ENCODE measurements around the gene PPM1H.

PPM1H gene

GRCh38 chr12:62868820-62869219, 66.1 kb downstream of the PPM1H start:
- no peak for DNase-seq

- no peak for DNase-seq
Observed at GRCh38 chr12:62866451-62867082, 68.4 kb downstream of the PPM1H start.

- no peak for DNase-seq
Observed at GRCh38 chr12:62865937-62866336, 69.0 kb downstream of the PPM1H start.

- no peak for DNase-seq
Observed at GRCh38 chr12:62865065-62865464, 69.9 kb downstream of the PPM1H start.

- DNase-seq, result no peak
Observed at GRCh38 chr12:62862259-62862881, 72.6 kb downstream of the PPM1H start.

- no peak for DNase-seq
Observed at GRCh38 chr12:62861586-62861985, 73.4 kb downstream of the PPM1H start.

- DNase-seq, result no peak
Observed at GRCh38 chr12:62860501-62861411, 74.2 kb downstream of the PPM1H start.

GRCh38 chr12:62860020-62860419, 74.9 kb downstream of the PPM1H start:
- no peak for DNase-seq

- peak in 1 of 2 experiments; percentile 45 for DNase-seq
Observed at GRCh38 chr12:62859321-62859737, 75.6 kb downstream of the PPM1H start.

GRCh38 chr12:62856454-62856853, 78.5 kb downstream of the PPM1H start:
- DNase-seq, result no peak

GRCh38 chr12:62854024-62854423, 80.9 kb downstream of the PPM1H start:
- DNase-seq, result no peak

GRCh38 chr12:62849398-62849797, 85.6 kb downstream of the PPM1H start:
- no peak for DNase-seq

- no peak for DNase-seq
Observed at GRCh38 chr12:62848418-62848817, 86.5 kb downstream of the PPM1H start.

GRCh38 chr12:62847709-62848108, 87.2 kb downstream of the PPM1H start:
- DNase-seq, result no peak

- no peak for DNase-seq
Observed at GRCh38 chr12:62846491-62846890, 88.5 kb downstream of the PPM1H start.

GRCh38 chr12:62844915-62845314, 90.0 kb downstream of the PPM1H start:
- no peak for DNase-seq

GRCh38 chr12:62843716-62844115, 91.2 kb downstream of the PPM1H start:
- DNase-seq, result no peak

GRCh38 chr12:62841846-62842245, 93.1 kb downstream of the PPM1H start:
- no peak for DNase-seq

GRCh38 chr12:62840806-62841205, 94.1 kb downstream of the PPM1H start:
- DNase-seq, result no peak

- DNase-seq, result no peak
Observed at GRCh38 chr12:62839869-62840660, 94.9 kb downstream of the PPM1H start.

- no peak for DNase-seq
Observed at GRCh38 chr12:62834971-62835547, 99.9 kb downstream of the PPM1H start.

- DNase-seq, result no peak
Observed at GRCh38 chr12:62834406-62834805, 100.5 kb downstream of the PPM1H start.

- no peak for DNase-seq
Observed at GRCh38 chr12:62833634-62834033, 101.3 kb downstream of the PPM1H start.
